Ectodermal cell (in vitro differentiated cells): ENCODE results near the gene IL6ST.

Experiments
- H3K27ac ChIP-seq: 2 replicates; pipeline ENCODE4 v1.7.0; 2013; ENCODE audit warnings: mild to moderate bottlenecking, low read depth, low read length; ENCODE audit not compliant: insufficient read depth, poor library complexity, severe bottlenecking
- H3K27me3 ChIP-seq: 2 replicates; pipeline ENCODE4 v1.7.0; 2013; ENCODE audit warnings: mild to moderate bottlenecking, low read length; ENCODE audit not compliant: insufficient read depth, control insufficient read depth, poor library complexity, severe bottlenecking
- H3K36me3 ChIP-seq: one replicate; pipeline ENCODE4 v1.7.0; 2013; ENCODE audit warnings: low read length; ENCODE audit not compliant: control insufficient read depth, insufficient read depth
- H3K4me1 ChIP-seq: one replicate; pipeline ENCODE4 v1.7.0; 2013; ENCODE audit warnings: low read length; ENCODE audit not compliant: control insufficient read depth, insufficient read depth
- H3K4me3 ChIP-seq: 2 replicates; pipeline ENCODE4 v1.7.0; 2013; ENCODE audit warnings: low read depth, low read length, control low read depth; ENCODE audit not compliant: insufficient read depth
- H3K9me3 ChIP-seq: 2 replicates; pipeline ENCODE4 v1.7.0; 2013; ENCODE audit warnings: mild to moderate bottlenecking, low read length, moderate library complexity; ENCODE audit not compliant: control insufficient read depth
- WGBS, 2 experiments: methylation state at CpG; one replicate each; pipeline ENCODE4 v1.1.7; 2013; ENCODE audit warnings: missing lambda C conversion rate in 2 of 2; 5-methylcytosine and 5-hydroxymethylcytosine counted together

IL6ST gene

GRCh38 chr5:55934115-55934613, 60.6 kb downstream of the IL6ST start:
- no peak overlapping the region for H3K4me3 ChIP-seq
- no peaks in the 10 kb centered on the region for H3K36me3 ChIP-seq
- 92 to 93% methylated on average over 9 of the region's 9 CpGs for WGBS, 2 experiments
- H3K9me3 ChIP-seq = no peaks in the 10 kb centered on the region
- H3K27ac ChIP-seq = no peak overlapping the region
- no peaks in the 10 kb centered on the region for H3K27me3 ChIP-seq
- H3K4me1 ChIP-seq = no peaks in the 10 kb centered on the region

- no peaks in the 10 kb centered on the region for H3K9me3 ChIP-seq
- H3K27ac ChIP-seq = no peak overlapping the region
- no peaks in the 10 kb centered on the region for H3K36me3 ChIP-seq
- H3K4me1 ChIP-seq = no peaks in the 10 kb centered on the region
- H3K27me3 ChIP-seq = no peaks in the 10 kb centered on the region
- H3K4me3 ChIP-seq = no peak overlapping the region
- WGBS, 2 experiments = 92 to 93% methylated on average over 14 of the region's 14 CpGs
These were observed 61.2 kb downstream of the IL6ST start for GRCh38 chr5:55933377-55934114.

GRCh38 chr5:55932700-55933099, 62.1 kb downstream of the IL6ST start:
- Histone ChIP-seq H3K27me3 (no peaks in the 10 kb centered on the region), H3K9me3 (no peaks in the 10 kb centered on the region), H3K27ac (no peak overlapping the region), H3K4me1 (no peaks in the 10 kb centered on the region), H3K4me3 (no peak overlapping the region), H3K36me3 (no peaks in the 10 kb centered on the region)
- 92 to 94% methylated on average over 4 of the region's 4 CpGs for WGBS, 2 experiments

GRCh38 chr5:55929020-55929799, 65.6 kb downstream of the IL6ST start:
- Histone ChIP-seq H3K36me3 (no peaks in the 10 kb centered on the region), H3K9me3 (no peaks in the 10 kb centered on the region), H3K4me3 (no peak overlapping the region), H3K27me3 (no peaks in the 10 kb centered on the region), H3K27ac (no peak overlapping the region), H3K4me1 (no peaks in the 10 kb centered on the region)
- 89 to 95% methylated on average over 12 of the region's 12 CpGs for WGBS, 2 experiments

GRCh38 chr5:55927861-55928655, 66.7 kb downstream of the IL6ST start:
- Histone ChIP-seq H3K27me3 (no peaks in the 10 kb centered on the region), H3K36me3 (no peaks in the 10 kb centered on the region), H3K9me3 (no peaks in the 10 kb centered on the region), H3K27ac (no peak overlapping the region), H3K4me3 (no peak overlapping the region), H3K4me1 (no peaks in the 10 kb centered on the region)
- WGBS, 2 experiments = 91 to 93% methylated on average over 12 of the region's 12 CpGs

DNA sequence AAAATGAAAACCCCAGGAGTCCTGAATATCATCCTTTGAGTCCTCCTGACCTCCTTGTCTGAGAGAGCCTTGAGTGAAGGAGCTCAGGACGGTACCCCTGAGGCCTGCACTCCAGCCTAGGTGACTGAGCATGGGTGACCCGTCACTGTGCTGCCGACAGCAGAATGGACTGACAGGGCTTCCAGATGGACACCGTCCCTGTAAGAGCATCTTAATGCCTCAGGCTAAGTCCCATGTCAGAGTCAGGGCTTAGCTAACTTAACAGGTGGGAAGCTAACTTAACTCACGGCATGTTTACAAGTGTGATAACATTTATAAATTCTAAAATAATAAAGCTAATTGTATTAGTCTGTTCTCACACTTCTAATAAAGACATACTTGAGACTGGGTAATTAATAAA, 68.3 kb downstream of the IL6ST start:
- H3K27me3 ChIP-seq = no peaks in the 10 kb centered on the region
- H3K27ac ChIP-seq = no peak overlapping the region
- no peaks in the 10 kb centered on the region for H3K4me1 ChIP-seq
- no peak overlapping the region for H3K4me3 ChIP-seq
- WGBS, 2 experiments = 90 to 91% methylated on average over 4 of the region's 5 CpGs
- no peaks in the 10 kb centered on the region for H3K9me3 ChIP-seq
- no peaks in the 10 kb centered on the region for H3K36me3 ChIP-seq

DNA sequence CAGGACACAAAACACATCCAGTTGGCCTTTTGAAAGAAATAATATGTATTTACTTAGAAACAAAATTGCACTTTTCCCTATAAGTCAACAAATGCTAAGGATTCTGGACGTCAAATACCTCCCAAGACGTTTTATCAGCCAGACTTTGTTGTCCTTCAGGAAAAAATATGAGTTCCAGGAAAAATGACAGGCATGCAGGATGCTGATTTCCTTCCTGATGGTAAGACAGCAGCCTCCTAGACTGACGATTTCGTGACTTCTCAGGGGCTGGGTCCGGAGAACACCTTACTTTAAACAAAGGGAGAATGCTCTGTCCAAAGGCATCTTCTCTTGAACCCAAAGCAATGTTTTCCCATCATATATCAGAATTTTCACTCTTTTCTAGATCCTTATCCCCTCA, 69.1 kb downstream of the IL6ST start:
- Histone ChIP-seq H3K27me3 (no peaks in the 10 kb centered on the region), H3K9me3 (no peaks in the 10 kb centered on the region), H3K27ac (no peak overlapping the region), H3K4me1 (no peaks in the 10 kb centered on the region), H3K36me3 (no peaks in the 10 kb centered on the region), H3K4me3 (no peak overlapping the region)
- WGBS, 2 experiments = 94% methylated on average over 5 of the region's 5 CpGs

DNA sequence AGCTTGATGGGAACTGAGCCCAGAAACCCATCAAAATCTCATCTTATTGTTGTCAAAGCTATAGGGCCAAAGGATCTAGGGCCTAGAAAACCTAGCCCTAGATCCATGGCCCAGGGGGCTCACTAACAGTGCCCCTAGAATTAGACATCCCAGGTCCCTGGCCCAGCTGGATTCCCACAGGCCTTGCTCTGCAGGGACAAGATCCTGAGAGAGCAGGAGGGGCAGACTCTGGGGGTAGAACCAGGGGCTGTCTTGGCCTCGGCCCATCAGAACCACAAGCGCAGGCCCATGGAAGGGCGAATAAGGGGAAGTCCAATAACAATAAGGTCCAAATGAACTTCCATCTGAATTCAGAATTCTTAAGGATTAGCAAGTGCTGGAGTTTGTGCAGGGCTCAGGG, 69.6 kb downstream of the IL6ST start:
- no peaks in the 10 kb centered on the region for H3K36me3 ChIP-seq
- H3K9me3 ChIP-seq = no peaks in the 10 kb centered on the region
- no peak overlapping the region for H3K27ac ChIP-seq
- WGBS, 2 experiments = 97 to 100% methylated on average over 3 of the region's 3 CpGs
- H3K4me1 ChIP-seq = no peaks in the 10 kb centered on the region
- no peak overlapping the region for H3K4me3 ChIP-seq
- no peaks in the 10 kb centered on the region for H3K27me3 ChIP-seq

GRCh38 chr5:55924744-55925143, 70.0 kb downstream of the IL6ST start:
- H3K4me3 ChIP-seq = no peak overlapping the region
- H3K27ac ChIP-seq = no peak overlapping the region
- H3K36me3 ChIP-seq = no peaks in the 10 kb centered on the region
- no peaks in the 10 kb centered on the region for H3K4me1 ChIP-seq
- no peaks in the 10 kb centered on the region for H3K27me3 ChIP-seq
- no peaks in the 10 kb centered on the region for H3K9me3 ChIP-seq
- 95 to 98% methylated on average over 11 of the region's 11 CpGs for WGBS, 2 experiments
